DND-41 (cell line): ENCODE data around the gene PBLD.

Experiments
- CTCF ChIP-seq: IDR thresholded peaks from 2 replicates; pipeline ENCODE4 v1.5.1; 2012; ENCODE audit warnings: borderline replicate concordance, low read length, moderate library complexity, mild to moderate bottlenecking; ENCODE audit not compliant: poor library complexity, severe bottlenecking; ENCODE audit errors: extremely low read depth
- EZH2 ChIP-seq: IDR thresholded peaks from 3 replicates; pipeline ENCODE4 v1.6.1; 2012; ENCODE audit warnings: borderline replicate concordance, low read depth, mild to moderate bottlenecking, moderate library complexity, low read length, inconsistent platforms; ENCODE audit not compliant: severe bottlenecking

GRCh38 chr10:68366600-68366999 is 33.9 kb upstream of the PBLD start:
- TF ChIP-seq CTCF (no peak), EZH2 (no peak)
